BLaER1 (cell line): ENCODE data around the gene NOD1.

Experiments used
- H3K27ac ChIP-seq: shearing (Covaris generic); formaldehyde crosslinking; 2 replicates; pipeline ENCODE4 v1.8.1; 2022
- H3K27me3 ChIP-seq: shearing (Covaris generic); formaldehyde crosslinking; 2 replicates; pipeline ENCODE4 v1.8.1; 2022
- H3K36me3 ChIP-seq: shearing (Covaris generic); formaldehyde crosslinking; 2 replicates; pipeline ENCODE4 v1.8.1; 2022
- H3K4me1 ChIP-seq: shearing (Covaris generic); formaldehyde crosslinking; 2 replicates; pipeline ENCODE4 v1.8.1; 2022
- H3K4me2 ChIP-seq: shearing (Covaris generic); formaldehyde crosslinking; 2 replicates; pipeline ENCODE4 v1.8.1; 2022
- H3K4me3 ChIP-seq: shearing (Covaris generic); formaldehyde crosslinking; 2 replicates; pipeline ENCODE4 v1.8.1; 2022
- H3K9ac ChIP-seq: shearing (Covaris generic); formaldehyde crosslinking; 2 replicates; pipeline ENCODE4 v1.8.1; 2022
- H3K9me3 ChIP-seq: shearing (Covaris generic); formaldehyde crosslinking; 2 replicates; pipeline ENCODE4 v1.8.1; 2022
- H4K20me1 ChIP-seq: shearing (Covaris generic); formaldehyde crosslinking; 2 replicates; pipeline ENCODE4 v1.8.1; 2022
- Cebpa-rat ChIP-seq: shearing (Covaris generic); IDR thresholded peaks from 2 replicates; pipeline ENCODE4 v1.8.1; 2022

NOD1 gene

GRCh38 chr7:30471205-30471604, 7.4 kb downstream of the NOD1 start:
- no peak for TF ChIP-seq Cebpa-rat
- 0 out of 2 replicates have a peak, but pooled peaks cover 3% of the 10 kb centered on the region for H3K9me3 ChIP-seq
- no peak overlapping the region for H3K4me3 ChIP-seq
- H3K36me3 ChIP-seq, result peaks cover 5% of the 10 kb centered on the region; the same call in 1 of the 2 replicates
- H3K4me1 ChIP-seq, result peaks cover 91% of the 10 kb centered on the region
- no peak overlapping the region for H3K27ac ChIP-seq
- no peak overlapping the region for H3K9ac ChIP-seq
- no peaks in the 10 kb centered on the region for H3K27me3 ChIP-seq
- peaks cover 51% of the 10 kb centered on the region for H4K20me1 ChIP-seq
- H3K4me2 ChIP-seq, result peak overlapping the region; percentile 56

- Histone ChIP-seq H4K20me1 (peaks cover 51% of the 10 kb centered on the region), H3K4me1 (peaks cover 91% of the 10 kb centered on the region), H3K9me3 (0 out of 2 replicates have a peak, but pooled peaks cover 3% of the 10 kb centered on the region), H3K4me2 (peak overlapping the region; percentile 56), H3K4me3 (no peak overlapping the region), H3K9ac (no peak overlapping the region), H3K36me3 (peaks cover 5% of the 10 kb centered on the region; the same call in 1 of the 2 replicates), H3K27ac (no peak overlapping the region), H3K27me3 (no peaks in the 10 kb centered on the region)
- no peak for TF ChIP-seq Cebpa-rat
These were observed 7.8 kb downstream of the NOD1 start for GRCh38 chr7:30470771-30471170.

- peaks cover 51% of the 10 kb centered on the region for H4K20me1 ChIP-seq
- no peak for TF ChIP-seq Cebpa-rat
- peaks cover 91% of the 10 kb centered on the region for H3K4me1 ChIP-seq
- H3K4me3 ChIP-seq, result no peak overlapping the region
- no peak overlapping the region for H3K9ac ChIP-seq
- H3K27ac ChIP-seq, result no peak overlapping the region
- H3K27me3 ChIP-seq, result no peaks in the 10 kb centered on the region
- H3K9me3 ChIP-seq, result 0 out of 2 replicates have a peak, but pooled peaks cover 3% of the 10 kb centered on the region
- H3K36me3 ChIP-seq, result peaks cover 5% of the 10 kb centered on the region; the same call in 1 of the 2 replicates
- peak overlapping the region; percentile 56 for H3K4me2 ChIP-seq
These were observed 8.3 kb downstream of the NOD1 start for GRCh38 chr7:30470163-30470770.

GRCh38 chr7:30469303-30469702, 9.3 kb downstream of the NOD1 start:
- Histone ChIP-seq H3K4me2 (no peak overlapping the region), H3K9ac (no peak overlapping the region), H3K27ac (no peak overlapping the region), H4K20me1 (peaks cover 57% of the 10 kb centered on the region), H3K4me3 (no peak overlapping the region), H3K4me1 (peaks cover 91% of the 10 kb centered on the region), H3K9me3 (0 out of 2 replicates have a peak, but pooled peaks cover 3% of the 10 kb centered on the region), H3K36me3 (peaks cover 5% of the 10 kb centered on the region; the same call in 1 of the 2 replicates), H3K27me3 (no peaks in the 10 kb centered on the region)
- TF ChIP-seq Cebpa-rat, result no peak

GRCh38 chr7:30468791-30469190, 9.8 kb downstream of the NOD1 start:
- Histone ChIP-seq H3K9ac (no peak overlapping the region), H3K4me3 (no peak overlapping the region), H3K27me3 (no peaks in the 10 kb centered on the region), H3K9me3 (0 out of 2 replicates have a peak, but pooled peaks cover 3% of the 10 kb centered on the region), H3K27ac (no peak overlapping the region), H3K36me3 (0 out of 2 replicates have a peak, but pooled peaks cover 5% of the 10 kb centered on the region), H4K20me1 (peaks cover 62% of the 10 kb centered on the region), H3K4me2 (no peak overlapping the region), H3K4me1 (peaks cover 91% of the 10 kb centered on the region)
- TF ChIP-seq Cebpa-rat, result no peak

GRCh38 chr7:30468041-30468440, 10.5 kb downstream of the NOD1 start:
- Histone ChIP-seq H4K20me1 (peaks cover 69% of the 10 kb centered on the region), H3K4me2 (peak overlapping the region; percentile 23; the same call in 1 of the 2 replicates), H3K4me1 (peaks cover 93% of the 10 kb centered on the region), H3K4me3 (no peak overlapping the region), H3K27me3 (no peaks in the 10 kb centered on the region), H3K9me3 (0 out of 2 replicates have a peak, but pooled peaks cover 2% of the 10 kb centered on the region), H3K36me3 (0 out of 2 replicates have a peak, but pooled peaks cover 5% of the 10 kb centered on the region), H3K27ac (no peak overlapping the region), H3K9ac (no peak overlapping the region)
- TF ChIP-seq Cebpa-rat, result no peak

GRCh38 chr7:30467271-30467670, 11.3 kb downstream of the NOD1 start:
- TF ChIP-seq Cebpa-rat, result no peak
- Histone ChIP-seq H4K20me1 (peaks cover 73% of the 10 kb centered on the region), H3K9ac (no peak overlapping the region), H3K27ac (no peak overlapping the region), H3K9me3 (no peaks in the 10 kb centered on the region), H3K4me2 (peak overlapping the region; percentile 10; the same call in 1 of the 2 replicates), H3K36me3 (0 out of 2 replicates have a peak, but pooled peaks cover 5% of the 10 kb centered on the region), H3K4me1 (peaks cover 94% of the 10 kb centered on the region), H3K4me3 (no peak overlapping the region), H3K27me3 (no peaks in the 10 kb centered on the region)

GRCh38 chr7:30466266-30466665, 12.3 kb downstream of the NOD1 start:
- peak overlapping the region; percentile 94 for H3K4me2 ChIP-seq
- no peaks in the 10 kb centered on the region for H3K9me3 ChIP-seq
- peaks cover 73% of the 10 kb centered on the region for H4K20me1 ChIP-seq
- peaks cover 94% of the 10 kb centered on the region for H3K4me1 ChIP-seq
- H3K36me3 ChIP-seq, result 0 out of 2 replicates have a peak, but pooled peaks cover 5% of the 10 kb centered on the region
- no peak overlapping the region for H3K9ac ChIP-seq
- no peak for TF ChIP-seq Cebpa-rat
- H3K27ac ChIP-seq, result no peak overlapping the region
- H3K27me3 ChIP-seq, result no peaks in the 10 kb centered on the region
- no peak overlapping the region for H3K4me3 ChIP-seq

GRCh38 chr7:30465811-30466180, 12.8 kb downstream of the NOD1 start:
- Histone ChIP-seq H3K27me3 (no peaks in the 10 kb centered on the region), H3K9ac (no peak overlapping the region), H3K4me1 (peaks cover 94% of the 10 kb centered on the region), H3K4me2 (peak overlapping the region; percentile 94), H3K27ac (no peak overlapping the region), H3K4me3 (no peak overlapping the region), H3K9me3 (no peaks in the 10 kb centered on the region), H4K20me1 (peaks cover 73% of the 10 kb centered on the region), H3K36me3 (0 out of 2 replicates have a peak, but pooled peaks cover 5% of the 10 kb centered on the region)
- TF ChIP-seq Cebpa-rat, result no peak

- peaks cover 94% of the 10 kb centered on the region for H3K4me1 ChIP-seq
- 0 out of 2 replicates have a peak, but pooled peaks cover 5% of the 10 kb centered on the region for H3K36me3 ChIP-seq
- no peaks in the 10 kb centered on the region for H3K9me3 ChIP-seq
- H3K4me2 ChIP-seq, result peak overlapping the region; percentile 94
- H3K4me3 ChIP-seq, result no peak overlapping the region
- H3K27ac ChIP-seq, result no peak overlapping the region
- peaks cover 73% of the 10 kb centered on the region for H4K20me1 ChIP-seq
- no peaks in the 10 kb centered on the region for H3K27me3 ChIP-seq
- no peak overlapping the region for H3K9ac ChIP-seq
- TF ChIP-seq Cebpa-rat, result no peak
These were observed 13.4 kb downstream of the NOD1 start for GRCh38 chr7:30465046-30465810.
